Kidney (tissue), 14 donors: ENCODE data around the gene GKN2. TPM values are rescaled to one million over a fixed set of nuclear protein-coding genes. Genes with fewer than 3 reads are reported as not detected.
"Not testable (repeated sequence)": the region's sequence is repeated elsewhere in the genome, so short reads cannot be mapped to it uniquely, and the experiment has no call there.

Source experiments
- DNase-seq, 5 donors: peaks; one replicate each; pipeline ENCODE4 v3.0.0-alpha.2; 2013 to 2020
- FAIRE-seq: peaks from 2 replicates; lab custom pipeline; 2012; peaks lifted over from hg19 to GRCh38; lab: Jason Lieb, UNC
- H3K27ac ChIP-seq, 2 donors: one replicate each; pipeline ENCODE4 v1.7.0; 2013; ENCODE audit warnings: low read depth in 2 of 2, low read length in 2 of 2, inconsistent platforms in 1 of 2
- H3K27me3 ChIP-seq: one replicate; pipeline ENCODE4 v1.7.1; 2013; ENCODE audit warnings: low read length, inconsistent platforms; ENCODE audit not compliant: control insufficient read depth, insufficient read depth
- H3K36me3 ChIP-seq, 3 donors: one replicate each; pipeline versions ENCODE4 v1.7.0 to v1.7.1; 2013; ENCODE audit warnings: low read length in 3 of 3, control low read depth in 1 of 3, inconsistent platforms in 1 of 3; ENCODE audit not compliant: insufficient read depth in 3 of 3, control insufficient read depth in 2 of 3
- H3K4me1 ChIP-seq, 3 donors: one replicate each; pipeline versions ENCODE4 v1.7.0 to v1.7.1; 2013; ENCODE audit warnings: low read length in 3 of 3, inconsistent platforms in 1 of 3, low read depth in 1 of 3; ENCODE audit not compliant: control insufficient read depth in 2 of 3, insufficient read depth in 2 of 3
- H3K4me3 ChIP-seq, 3 donors: one replicate each; pipeline versions ENCODE4 v1.7.0 to v1.8.1; 2013; ENCODE audit warnings: low read length in 3 of 3, control low read depth in 1 of 3, inconsistent platforms in 1 of 3
- H3K9ac ChIP-seq, 3 donors: one replicate each; pipeline versions ENCODE4 v1.7.0 to v1.7.1; 2013; ENCODE audit warnings: low read length in 3 of 3, control low read depth in 1 of 3, inconsistent platforms in 1 of 3
- H3K9me3 ChIP-seq, 3 donors: one replicate each; pipeline versions ENCODE4 v1.7.0 to v1.7.1; 2013; ENCODE audit warnings: low read length in 3 of 3, control low read depth in 1 of 3, inconsistent platforms in 1 of 3; ENCODE audit not compliant: control insufficient read depth in 2 of 3, insufficient read depth in 1 of 3
- intact Hi-C: fragments of 100-400 bp; cut with DNase I; formaldehyde crosslinking; loops from one replicate; pipeline ENCODE4 v1.11.1; 2022
- polyA plus RNA-seq: library from polyadenylated mRNA; stranded (reverse); fragments of 350-450 nt; fragmentation: Illumina TruSeq; extraction: RNeasy Lipid Tissue Mini Kit (QIAGEN cat#74804); gene quantifications from one replicate; pipeline ENCODE4 v1.2.3, GENCODE V29; 2014; ENCODE audit warnings: low read depth, low replicate concordance; ENCODE audit not compliant: insufficient read depth
- total RNA-seq: library from RNA; stranded (reverse); fragmentation: NEBNext Ultra II Directional; extraction: Animal tissue kit (Norgen Biotek cat#: 25700); gene quantifications from one replicate; pipeline ENCODE4 v1.2.1, GENCODE V29; 2021
- TF ChIP-seq, protein P1 (sequence below): IDR thresholded peaks from 3 replicates; pipeline ENCODE4 v1.5.1; 2012; ENCODE audit warnings: mild to moderate bottlenecking, moderate library complexity, borderline replicate concordance; ENCODE audit not compliant: insufficient read depth; ENCODE audit errors: extremely low read depth
- donor health status: control.
- donor health status: control.
- donor health status: control.
- donor health status: control.
- donor health status: control.
- donor health status: DM: yes; HTN: yes; CAD: no.
- donor health status: Normal renal cell carcinoma (clear cell type).

Gene GKN2
- total and polyA plus RNA-seq, 2 donors from 2014 or later, result not detected

- H3K27ac ChIP-seq, result no peak overlapping the region
- no peaks in the 10 kb centered on the region for H3K9me3 ChIP-seq
- FAIRE-seq (no peak), DNase-seq (no peak)
- H3K27me3 ChIP-seq, result no peaks in the 10 kb centered on the region
- H3K4me1 ChIP-seq, result no peaks in the 10 kb centered on the region
- TF ChIP-seq, protein P1, sequence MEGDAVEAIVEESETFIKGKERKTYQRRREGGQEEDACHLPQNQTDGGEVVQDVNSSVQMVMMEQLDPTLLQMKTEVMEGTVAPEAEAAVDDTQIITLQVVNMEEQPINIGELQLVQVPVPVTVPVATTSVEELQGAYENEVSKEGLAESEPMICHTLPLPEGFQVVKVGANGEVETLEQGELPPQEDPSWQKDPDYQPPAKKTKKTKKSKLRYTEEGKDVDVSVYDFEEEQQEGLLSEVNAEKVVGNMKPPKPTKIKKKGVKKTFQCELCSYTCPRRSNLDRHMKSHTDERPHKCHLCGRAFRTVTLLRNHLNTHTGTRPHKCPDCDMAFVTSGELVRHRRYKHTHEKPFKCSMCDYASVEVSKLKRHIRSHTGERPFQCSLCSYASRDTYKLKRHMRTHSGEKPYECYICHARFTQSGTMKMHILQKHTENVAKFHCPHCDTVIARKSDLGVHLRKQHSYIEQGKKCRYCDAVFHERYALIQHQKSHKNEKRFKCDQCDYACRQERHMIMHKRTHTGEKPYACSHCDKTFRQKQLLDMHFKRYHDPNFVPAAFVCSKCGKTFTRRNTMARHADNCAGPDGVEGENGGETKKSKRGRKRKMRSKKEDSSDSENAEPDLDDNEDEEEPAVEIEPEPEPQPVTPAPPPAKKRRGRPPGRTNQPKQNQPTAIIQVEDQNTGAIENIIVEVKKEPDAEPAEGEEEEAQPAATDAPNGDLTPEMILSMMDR, result no peak
- intact Hi-C loops, result no loop called here
- no peak overlapping the region for H3K4me3 ChIP-seq
- no peaks in the 10 kb centered on the region for H3K36me3 ChIP-seq
- H3K9ac ChIP-seq, result no peak overlapping the region
These were observed 8.7 kb upstream of the GKN2 start for GRCh38 chr2:68961380-68961779.

DNA sequence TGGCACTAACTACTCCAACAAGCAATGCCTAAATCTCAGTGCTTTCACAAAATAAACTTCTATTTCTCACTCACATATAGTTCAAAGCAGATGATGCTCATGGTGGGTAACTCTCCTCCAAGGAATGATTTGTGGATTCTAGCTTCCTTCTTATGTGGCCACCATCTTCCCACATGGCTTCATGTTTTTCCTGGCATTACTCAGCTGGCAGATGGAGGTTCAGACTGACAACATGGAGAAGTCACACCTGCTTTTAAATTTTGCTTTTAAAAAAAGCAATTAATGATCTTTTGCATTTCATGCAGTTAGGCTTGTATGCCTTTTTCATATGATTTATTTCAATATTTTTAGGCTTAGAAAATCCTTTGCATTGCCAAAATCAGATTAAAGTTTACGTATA is 6.3 kb upstream of the GKN2 start:
- no peak overlapping the region for H3K27ac ChIP-seq
- TF ChIP-seq, protein P1, result no peak
- FAIRE-seq, result no peak
- DNase-seq, result no peak
- no peak overlapping the region for H3K4me3 ChIP-seq
- H3K27me3 ChIP-seq, result no peaks in the 10 kb centered on the region
- intact Hi-C loops, result no loop called here
- H3K36me3 ChIP-seq, result no peaks in the 10 kb centered on the region
- no peak overlapping the region for H3K9ac ChIP-seq
- H3K4me1 ChIP-seq, result no peaks in the 10 kb centered on the region
- no peaks in the 10 kb centered on the region for H3K9me3 ChIP-seq

GRCh38 chr2:68955432-68955831 is 2.7 kb upstream of the GKN2 start:
- H3K27ac ChIP-seq, DNase-seq, intact Hi-C loops, H3K27me3 ChIP-seq, H3K4me3 ChIP-seq, H3K9ac ChIP-seq, H3K36me3 ChIP-seq, H3K4me1 ChIP-seq, FAIRE-seq, H3K9me3 ChIP-seq: not testable (repeated sequence)

DNA sequence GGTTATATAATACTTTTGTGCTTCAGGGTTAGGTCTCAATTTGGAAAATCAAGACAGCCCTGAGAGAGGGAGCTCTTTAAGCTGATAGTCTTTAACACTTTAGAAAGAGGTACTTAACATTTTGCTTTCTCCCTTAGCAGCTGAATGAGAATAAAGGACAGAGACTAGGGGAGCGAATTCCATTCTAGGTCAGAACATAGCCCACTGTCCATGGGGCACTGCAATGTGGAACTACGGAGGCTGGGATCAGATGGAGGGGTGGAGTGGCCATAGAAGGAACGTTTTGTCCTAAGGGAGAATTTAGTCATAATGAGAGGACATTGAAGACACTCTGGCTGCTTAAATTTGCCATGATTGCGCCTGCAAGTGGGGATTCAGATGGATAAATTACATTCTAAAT is 794 bp downstream of the GKN2 start:
- TF ChIP-seq, protein P1, result no peak
- FAIRE-seq (no peak), DNase-seq (no peak)
- intact Hi-C loops, result no loop called here
- Histone ChIP-seq H3K9me3 (no peaks in the 10 kb centered on the region), H3K27me3 (no peaks in the 10 kb centered on the region), H3K36me3 (no peaks in the 10 kb centered on the region), H3K4me1 (no peaks in the 10 kb centered on the region), H3K27ac (no peak overlapping the region), H3K9ac (no peak overlapping the region), H3K4me3 (no peak overlapping the region)
